Measurements from ENCODE around the gene C5orf63.

DNA sequence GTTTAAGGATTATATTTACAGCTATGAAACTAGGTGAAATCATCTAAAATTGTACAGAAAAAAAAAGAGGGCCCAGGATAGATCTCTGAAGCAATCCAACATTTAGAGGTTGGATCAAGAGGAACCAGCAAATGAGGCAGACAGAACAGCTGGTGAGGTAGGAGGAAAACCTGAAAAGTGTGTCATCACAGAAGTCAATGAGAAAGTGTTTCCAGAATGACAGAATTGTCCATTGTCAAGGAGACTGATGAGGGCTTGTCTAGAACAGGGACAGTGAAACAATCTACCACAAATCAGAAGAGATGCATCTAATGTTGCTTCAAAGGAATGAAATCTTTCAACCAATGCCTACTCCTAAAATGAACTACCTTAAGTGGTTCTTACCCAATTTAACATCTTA is 6.6 kb downstream of the C5orf63 start:
- no peak for TF ChIP-seq CTCF (IDR thresholded peaks at IDR 0.05)
- TF ChIP-seq POLR2A (IDR thresholded peaks at IDR 0.05): no peak
